ENCODE measurements around the gene CST6.
A peak's percentile ranks its signal among the peaks of the same experiment; 100 is the strongest.

CST6 gene

DNA sequence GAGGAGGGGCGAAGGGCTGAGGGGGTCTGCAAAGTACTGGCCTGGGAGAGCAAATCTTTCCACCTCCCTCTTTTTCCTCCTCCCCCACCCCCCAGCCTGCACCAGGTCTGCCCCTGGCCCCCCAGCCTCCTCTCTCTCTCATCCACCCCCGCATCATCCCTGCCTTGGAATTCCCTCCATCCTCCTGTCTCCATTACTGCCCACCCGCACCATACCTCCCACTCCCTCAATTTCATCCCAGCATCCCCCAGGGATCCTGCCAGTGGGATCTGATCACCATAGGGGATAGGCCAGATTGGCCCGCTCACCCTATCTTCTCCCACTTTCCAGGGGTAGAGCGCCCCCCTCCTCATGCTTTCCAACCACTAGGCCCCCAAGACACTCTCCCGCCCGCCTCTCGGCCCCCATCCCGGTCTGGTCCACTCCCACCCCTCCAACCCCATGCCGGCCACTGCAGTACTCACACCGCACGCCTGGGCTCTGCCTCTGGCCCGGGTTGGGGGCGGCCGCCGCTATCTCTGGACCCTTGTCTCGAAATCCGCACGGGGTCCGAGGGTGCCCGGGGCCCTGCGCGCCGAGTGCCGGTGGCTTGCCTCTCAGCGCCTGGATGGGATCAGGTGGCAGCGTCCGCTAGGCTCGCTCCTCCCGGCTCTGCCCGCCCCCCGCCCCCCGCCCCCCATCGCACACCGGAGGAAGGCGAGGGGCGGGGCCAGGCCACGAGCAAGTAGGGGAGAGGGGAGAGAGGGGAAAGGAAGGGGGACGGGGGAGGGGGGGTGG lies 36.9 kb downstream of the CST6 start, which contains the start of gene GAL3ST3:
GAL3ST3 (minus strand) TSS at position 615 of the 777 bp plus-strand sequence. CDS start 3,746 bp downstream, outside the sequence.
- TF ChIP-seq, protein P1, sequence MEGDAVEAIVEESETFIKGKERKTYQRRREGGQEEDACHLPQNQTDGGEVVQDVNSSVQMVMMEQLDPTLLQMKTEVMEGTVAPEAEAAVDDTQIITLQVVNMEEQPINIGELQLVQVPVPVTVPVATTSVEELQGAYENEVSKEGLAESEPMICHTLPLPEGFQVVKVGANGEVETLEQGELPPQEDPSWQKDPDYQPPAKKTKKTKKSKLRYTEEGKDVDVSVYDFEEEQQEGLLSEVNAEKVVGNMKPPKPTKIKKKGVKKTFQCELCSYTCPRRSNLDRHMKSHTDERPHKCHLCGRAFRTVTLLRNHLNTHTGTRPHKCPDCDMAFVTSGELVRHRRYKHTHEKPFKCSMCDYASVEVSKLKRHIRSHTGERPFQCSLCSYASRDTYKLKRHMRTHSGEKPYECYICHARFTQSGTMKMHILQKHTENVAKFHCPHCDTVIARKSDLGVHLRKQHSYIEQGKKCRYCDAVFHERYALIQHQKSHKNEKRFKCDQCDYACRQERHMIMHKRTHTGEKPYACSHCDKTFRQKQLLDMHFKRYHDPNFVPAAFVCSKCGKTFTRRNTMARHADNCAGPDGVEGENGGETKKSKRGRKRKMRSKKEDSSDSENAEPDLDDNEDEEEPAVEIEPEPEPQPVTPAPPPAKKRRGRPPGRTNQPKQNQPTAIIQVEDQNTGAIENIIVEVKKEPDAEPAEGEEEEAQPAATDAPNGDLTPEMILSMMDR (IDR thresholded peaks at IDR 0.05; ENCODE audit: insufficient read depth, low read depth, low read length, missing control alignments) = no peak
- no peak for DNase-seq (ENCODE audit: low read depth)
- H3K4me3 ChIP-seq (ENCODE audit: low read length) = no peak within 1 kb of the TSS

DNA sequence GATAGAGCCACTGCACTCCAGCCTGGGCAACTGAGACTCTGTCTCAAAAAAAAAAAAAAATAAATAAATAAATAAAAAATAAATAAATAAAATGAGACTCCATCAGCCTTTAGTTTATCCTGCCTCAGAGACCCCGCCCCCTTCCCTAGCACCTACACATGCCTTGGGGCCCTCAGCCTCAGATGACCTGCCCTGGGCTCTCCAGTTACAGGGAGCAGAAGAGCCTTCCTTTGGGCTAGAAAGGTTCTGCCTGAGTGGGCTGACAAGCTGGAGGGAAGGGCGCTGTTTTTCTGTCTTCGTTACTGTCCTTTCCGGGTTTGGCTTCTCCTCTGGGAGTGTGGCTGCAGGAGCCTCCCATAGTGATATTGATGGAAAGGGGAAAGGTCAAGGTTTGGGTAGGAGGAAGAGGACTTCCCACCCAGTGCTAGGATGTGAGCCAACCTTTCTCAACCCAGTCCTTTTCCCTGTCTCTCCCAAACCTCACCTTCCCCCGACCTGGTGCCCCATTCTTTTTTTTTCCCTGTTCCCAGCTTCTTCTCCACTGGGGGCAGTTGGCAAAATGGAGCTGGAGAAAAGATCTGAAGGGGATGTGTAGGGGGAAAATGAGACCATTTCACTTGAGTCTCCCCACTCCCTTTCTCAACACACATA lies 38.9 kb downstream of the CST6 start:
- TF ChIP-seq, protein P1 (IDR thresholded peaks at IDR 0.05; ENCODE audit: insufficient read depth, low read depth, low read length, missing control alignments) = no peak

DNA sequence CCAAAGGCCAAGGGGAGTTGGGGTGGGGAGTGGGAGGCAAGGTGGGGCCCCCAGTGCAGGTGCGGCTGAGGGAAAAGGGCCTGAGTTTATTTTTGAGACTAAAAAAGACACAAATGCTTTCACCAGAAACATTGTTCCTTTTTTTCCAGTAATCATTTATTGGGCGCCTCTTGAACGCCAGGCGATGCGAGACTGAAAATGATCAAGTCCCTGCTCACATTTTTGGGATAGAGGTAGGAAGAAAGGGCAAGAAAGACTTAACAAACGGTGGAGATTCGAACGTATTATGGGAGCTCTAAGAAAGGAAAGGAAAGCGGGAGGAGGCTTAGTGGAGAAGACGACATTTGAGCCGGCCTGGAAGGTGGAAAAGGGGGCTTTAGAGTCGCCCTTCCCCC lies 39.6 kb downstream of the CST6 start:
- no peak for DNase-seq (ENCODE audit: low read depth)
- peak overlapping the region; percentile 58 for H3K4me3 ChIP-seq (ENCODE audit: low read length)
- TF ChIP-seq, protein P1 (IDR thresholded peaks at IDR 0.05; ENCODE audit: insufficient read depth, low read depth, low read length, missing control alignments) = no peak

More for the DNA sequence above, 38.9 kb downstream of the CST6 start:
- no peak overlapping the region for H3K4me3 ChIP-seq (ENCODE audit: low read length)
- no peak for DNase-seq (ENCODE audit: low read depth)

DNA sequence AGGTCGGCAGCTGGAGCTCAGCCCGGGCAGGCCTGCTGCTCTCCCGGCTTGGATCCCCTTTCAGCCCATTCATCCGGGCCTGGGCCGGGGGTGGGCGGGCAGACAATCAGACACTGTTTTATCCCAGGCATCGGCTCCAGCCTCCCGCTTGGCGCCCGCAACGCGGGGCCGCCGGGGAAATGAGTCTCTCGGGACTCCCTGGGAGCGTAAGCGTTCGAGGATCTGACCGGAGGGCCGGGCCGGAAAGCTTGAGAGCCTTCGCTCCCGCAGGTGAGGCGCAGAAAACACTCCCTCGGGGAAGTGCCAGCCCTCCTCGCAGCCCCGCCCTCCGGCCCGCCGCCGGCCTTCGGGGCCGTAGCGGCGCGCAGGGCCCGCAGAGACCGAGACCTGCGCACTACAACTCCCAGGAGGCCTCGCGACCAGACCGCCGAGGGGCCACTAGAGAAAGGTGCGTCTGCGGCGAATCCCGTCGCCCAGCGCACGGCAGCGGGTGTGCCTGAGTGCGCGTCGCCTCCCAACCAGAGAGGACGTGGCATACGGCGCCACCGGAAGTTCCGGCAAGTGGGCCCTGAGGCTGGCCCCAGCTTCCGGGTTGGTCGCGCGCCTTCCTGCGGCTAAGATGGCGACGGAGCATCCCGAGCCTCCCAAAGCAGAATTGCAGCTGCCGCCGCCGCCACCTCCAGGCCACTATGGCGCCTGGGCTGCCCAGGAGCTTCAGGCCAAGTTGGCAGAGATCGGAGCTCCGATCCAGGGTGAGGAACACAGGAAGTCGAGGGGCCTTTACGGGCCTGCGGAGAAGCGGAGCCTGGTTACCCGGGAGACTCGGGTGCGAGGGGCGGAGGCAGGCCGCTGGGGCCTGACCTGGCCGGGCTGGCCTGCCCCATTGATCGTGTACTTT lies 40.2 kb downstream of the CST6 start, which contains the start of gene SF3B2:
SF3B2 (plus strand) TSS at position 599 of the 898 bp plus-strand sequence; CDS start at position 620, 21 bp downstream.
- TF ChIP-seq, protein P1 (IDR thresholded peaks at IDR 0.05; ENCODE audit: insufficient read depth, low read depth, low read length, missing control alignments) = no peak
- DNase-seq (ENCODE audit: low read depth) = peak; percentile 100
- peak within 1 kb of the TSS; percentile 98 for H3K4me3 ChIP-seq (ENCODE audit: low read length)

DNA sequence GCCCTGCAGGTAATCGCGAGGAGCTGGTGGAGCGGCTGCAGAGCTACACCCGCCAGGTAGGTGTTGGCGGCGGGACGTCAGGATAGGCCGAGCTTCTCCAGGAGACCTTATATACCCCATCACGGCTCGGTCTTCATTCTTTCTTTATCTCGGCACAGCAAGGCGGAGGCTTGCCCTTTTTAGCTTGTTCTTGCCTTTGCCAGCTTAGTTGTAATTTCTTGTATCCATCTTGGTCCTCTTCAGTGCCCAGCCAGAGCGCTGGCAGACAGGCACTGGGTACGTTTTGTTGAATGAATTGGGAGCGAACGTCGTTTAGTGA lies 40.8 kb downstream of the CST6 start:
- TF ChIP-seq, protein P1 (IDR thresholded peaks at IDR 0.05; ENCODE audit: insufficient read depth, low read depth, low read length, missing control alignments) = no peak
- peak overlapping the region; percentile 98 for H3K4me3 ChIP-seq (ENCODE audit: low read length)
- DNase-seq (ENCODE audit: low read depth) = no peak

DNA sequence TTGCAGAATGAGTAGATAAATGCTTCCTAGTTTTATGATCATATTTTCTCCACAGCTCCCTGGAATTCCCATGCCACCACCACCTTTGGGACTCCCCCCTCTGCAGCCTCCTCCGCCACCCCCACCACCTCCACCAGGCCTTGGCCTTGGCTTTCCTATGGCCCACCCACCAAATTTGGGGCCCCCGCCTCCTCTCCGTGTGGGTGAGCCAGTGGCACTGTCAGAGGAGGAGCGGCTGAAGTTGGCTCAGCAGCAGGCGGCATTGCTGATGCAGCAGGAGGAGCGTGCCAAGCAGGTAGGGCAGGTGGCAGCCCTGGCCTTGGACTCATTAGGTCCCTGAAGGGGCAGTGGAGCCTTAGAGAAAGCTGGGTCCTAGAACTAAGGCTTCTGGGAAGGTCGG lies 43.2 kb downstream of the CST6 start:
- TF ChIP-seq, protein P1 (IDR thresholded peaks at IDR 0.05; ENCODE audit: insufficient read depth, low read depth, low read length, missing control alignments) = no peak
- no peak for DNase-seq (ENCODE audit: low read depth)
- no peak overlapping the region for H3K4me3 ChIP-seq (ENCODE audit: low read length)

Data from epithelial cell of esophagus (primary cell).